Left ventricle myocardium inferior (tissue), 1 donor: ENCODE data around the gene PRKAG1. TPM values are rescaled to one million over a fixed set of nuclear protein-coding genes. Genes with fewer than 3 reads are reported as not detected.

Experiments used
- DNase-seq: peaks from one replicate; pipeline ENCODE4 v3.0.0-alpha.2; 2020
- H3K27ac ChIP-seq: fragments of 200-600 bp; replicated peaks from 2 replicates; pipeline ENCODE4 v1.8.0; 2021
- H3K27me3 ChIP-seq: fragments of 200-600 bp; 2 replicates; pipeline ENCODE4 v1.8.0; 2021; ENCODE audit warnings: low read depth
- H3K36me3 ChIP-seq: fragments of 200-600 bp; 2 replicates; pipeline ENCODE4 v1.8.0; 2021
- H3K4me1 ChIP-seq: fragments of 200-600 bp; 2 replicates; pipeline ENCODE4 v1.8.0; 2021
- H3K4me3 ChIP-seq: fragments of 200-600 bp; 2 replicates; pipeline ENCODE4 v1.8.0; 2021; ENCODE audit warnings: mild to moderate bottlenecking, moderate library complexity
- H3K9me3 ChIP-seq: fragments of 200-600 bp; replicated peaks from 2 replicates; pipeline ENCODE4 v1.8.0; 2021
- intact Hi-C: fragments of 100-400 bp; cut with micrococcal nuclease; formaldehyde crosslinking; loops from one replicate; pipeline ENCODE4 v1.11.0; 2022
- total RNA-seq: library from RNA; stranded (reverse); fragmentation: NEBNext Ultra II Directional; extraction: Animal tissue kit (Norgen Biotek cat#: 25700); gene quantifications from one replicate; pipeline ENCODE4 v1.2.1, GENCODE V29; 2021
- TF ChIP-seq, protein P1 (sequence below): fragments of 200-600 bp; IDR thresholded peaks from 2 replicates; pipeline ENCODE4 v1.8.0; 2021; ENCODE audit warnings: antibody characterized with exemption, mild to moderate bottlenecking, borderline replicate concordance
- donor health status: DM: no; HTN: yes; CAD: no; lungs with severe emphysema.

The PRKAG1 gene
- total RNA-seq, 1 donor from 2014 or later: 104 TPM

DNA sequence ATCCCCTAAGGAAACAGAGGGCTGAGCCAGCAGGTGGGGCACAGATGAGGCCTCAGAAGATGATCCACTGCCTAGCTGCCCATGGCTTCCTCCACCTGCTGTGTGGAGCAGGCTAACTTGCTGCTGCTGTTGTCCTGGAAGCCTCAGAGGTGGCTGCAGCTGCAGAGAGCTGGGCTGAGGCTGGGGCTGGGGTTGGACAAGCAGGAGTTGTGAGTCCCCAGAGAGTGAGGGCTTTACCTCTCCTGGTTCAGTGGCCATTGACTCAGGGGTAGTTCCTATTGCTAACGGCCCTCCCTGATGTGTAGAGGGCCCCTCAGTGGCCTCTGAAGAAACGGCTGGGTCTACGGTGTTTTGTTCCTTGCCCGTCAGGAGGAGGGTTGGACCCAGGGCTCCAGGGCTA lies 13.7 kb upstream of the PRKAG1 start:
- no peak for DNase-seq
- no peaks in the 10 kb centered on the region for H3K9me3 ChIP-seq
- TF ChIP-seq, protein P1, sequence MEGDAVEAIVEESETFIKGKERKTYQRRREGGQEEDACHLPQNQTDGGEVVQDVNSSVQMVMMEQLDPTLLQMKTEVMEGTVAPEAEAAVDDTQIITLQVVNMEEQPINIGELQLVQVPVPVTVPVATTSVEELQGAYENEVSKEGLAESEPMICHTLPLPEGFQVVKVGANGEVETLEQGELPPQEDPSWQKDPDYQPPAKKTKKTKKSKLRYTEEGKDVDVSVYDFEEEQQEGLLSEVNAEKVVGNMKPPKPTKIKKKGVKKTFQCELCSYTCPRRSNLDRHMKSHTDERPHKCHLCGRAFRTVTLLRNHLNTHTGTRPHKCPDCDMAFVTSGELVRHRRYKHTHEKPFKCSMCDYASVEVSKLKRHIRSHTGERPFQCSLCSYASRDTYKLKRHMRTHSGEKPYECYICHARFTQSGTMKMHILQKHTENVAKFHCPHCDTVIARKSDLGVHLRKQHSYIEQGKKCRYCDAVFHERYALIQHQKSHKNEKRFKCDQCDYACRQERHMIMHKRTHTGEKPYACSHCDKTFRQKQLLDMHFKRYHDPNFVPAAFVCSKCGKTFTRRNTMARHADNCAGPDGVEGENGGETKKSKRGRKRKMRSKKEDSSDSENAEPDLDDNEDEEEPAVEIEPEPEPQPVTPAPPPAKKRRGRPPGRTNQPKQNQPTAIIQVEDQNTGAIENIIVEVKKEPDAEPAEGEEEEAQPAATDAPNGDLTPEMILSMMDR: no peak
- H3K27ac ChIP-seq: no peak overlapping the region
- peaks cover 94% of the 10 kb centered on the region for H3K36me3 ChIP-seq
- intact Hi-C loops: no loop called here
- peaks cover 27% of the 10 kb centered on the region for H3K4me1 ChIP-seq
- H3K4me3 ChIP-seq: no peak overlapping the region
- no peaks in the 10 kb centered on the region for H3K27me3 ChIP-seq

DNA sequence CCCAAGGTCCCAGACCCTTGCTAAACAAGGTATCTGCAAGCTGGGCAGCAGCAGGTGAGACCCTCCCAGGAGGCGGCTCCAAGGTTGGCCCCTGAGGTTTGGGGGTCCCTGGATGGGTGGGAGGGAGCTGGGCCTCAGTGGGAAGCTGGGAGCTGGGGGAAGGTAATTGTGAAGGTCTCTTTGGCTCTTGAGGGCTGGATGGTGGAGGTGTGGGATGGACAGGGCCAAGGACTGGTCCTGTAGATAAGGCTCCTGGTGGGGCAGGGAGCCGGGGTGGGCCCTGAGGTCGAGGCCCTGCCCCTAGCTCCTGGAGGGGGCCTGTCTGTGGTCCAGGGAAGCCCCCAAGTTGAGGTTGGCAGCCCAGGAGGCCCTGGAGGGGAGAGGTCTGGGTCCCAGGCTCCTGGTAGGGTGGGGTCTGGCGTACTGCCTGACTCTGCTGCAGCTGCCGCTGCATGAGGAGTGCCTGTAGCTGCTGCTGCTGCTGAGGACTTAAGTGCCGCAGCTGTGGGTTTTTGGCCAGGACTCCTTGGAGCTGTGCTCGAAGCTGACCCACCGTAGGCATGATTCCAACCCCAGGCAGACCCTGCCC lies 13.1 kb upstream of the PRKAG1 start:
- Histone ChIP-seq H3K27ac (no peak overlapping the region), H3K36me3 (peaks cover 94% of the 10 kb centered on the region)
- TF ChIP-seq, protein P1: no peak

DNA sequence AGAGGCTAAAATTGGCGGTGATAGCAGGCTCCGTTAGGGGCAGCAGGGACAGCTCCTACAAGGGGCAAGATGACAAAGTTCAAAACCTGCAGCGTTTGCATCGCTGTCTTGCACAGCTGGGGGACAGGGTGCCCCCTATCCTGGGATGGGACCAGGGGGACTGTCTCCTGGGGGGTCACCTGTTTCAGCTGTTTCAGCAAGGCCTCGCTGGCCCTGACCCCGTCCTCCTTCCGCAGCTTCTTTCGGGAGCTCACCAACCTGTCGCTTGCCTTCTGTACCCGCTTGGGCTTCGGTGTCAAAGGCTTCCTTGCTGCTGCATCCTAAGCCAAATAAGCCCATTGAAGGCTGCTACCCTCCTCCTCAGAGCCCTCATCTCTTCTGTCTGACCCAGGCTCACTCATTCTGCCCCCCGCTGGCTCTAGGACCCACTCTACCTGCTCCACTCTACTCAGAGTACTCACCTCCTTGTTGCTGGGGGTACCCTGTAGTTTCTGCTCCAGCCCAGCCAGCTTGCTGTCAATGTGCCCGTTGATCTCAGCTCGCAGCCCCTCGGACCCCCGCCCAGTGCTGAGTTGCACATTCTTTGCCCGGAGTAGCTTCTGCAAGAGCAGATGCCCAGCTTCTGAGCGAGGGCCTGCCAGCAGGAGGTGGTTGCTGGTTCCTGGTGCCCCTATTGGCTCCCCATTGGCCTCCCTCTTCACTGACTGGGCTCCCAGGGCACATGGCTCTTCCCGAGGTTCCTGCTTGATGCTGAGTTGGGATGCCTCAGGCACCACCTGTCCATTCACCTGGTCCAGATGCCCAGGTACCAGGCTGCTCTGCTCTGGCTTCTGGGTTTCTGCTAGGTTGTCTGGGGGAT lies 12.4 kb upstream of the PRKAG1 start:
- no peak overlapping the region for H3K4me3 ChIP-seq
- TF ChIP-seq, protein P1: no peak
- intact Hi-C loops: no loop called here
- no peaks in the 10 kb centered on the region for H3K9me3 ChIP-seq
- H3K36me3 ChIP-seq: peaks cover 96% of the 10 kb centered on the region
- H3K27me3 ChIP-seq: no peaks in the 10 kb centered on the region
- peaks cover 20% of the 10 kb centered on the region for H3K4me1 ChIP-seq
- no peak overlapping the region for H3K27ac ChIP-seq
- no peak for DNase-seq

More for the DNA sequence above, 13.1 kb upstream of the PRKAG1 start:
- no peak for DNase-seq
- H3K9me3 ChIP-seq: no peaks in the 10 kb centered on the region
- H3K4me1 ChIP-seq: peaks cover 21% of the 10 kb centered on the region
- no peak overlapping the region for H3K4me3 ChIP-seq
- no peaks in the 10 kb centered on the region for H3K27me3 ChIP-seq
- intact Hi-C loops: no loop called here

DNA sequence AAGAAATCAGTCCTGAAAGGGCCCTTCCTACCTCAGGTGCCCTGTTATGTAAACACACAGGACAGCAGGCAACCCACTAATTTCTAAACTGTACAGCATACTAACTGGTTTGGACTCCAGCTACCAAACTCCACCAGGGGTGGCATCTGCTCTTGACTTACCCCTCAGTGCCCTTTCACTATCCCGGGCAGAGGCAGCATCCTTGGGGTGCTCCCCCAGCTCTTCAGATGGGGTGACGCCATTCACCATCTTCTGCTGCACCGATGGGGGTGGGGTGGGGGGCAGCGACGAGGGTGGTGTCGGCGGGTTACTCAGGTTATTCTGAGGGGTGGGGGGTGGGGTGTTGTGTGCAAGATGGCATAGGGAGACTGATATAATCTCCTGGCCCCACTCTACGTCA lies 11.5 kb upstream of the PRKAG1 start:
- H3K4me3 ChIP-seq: no peak overlapping the region
- H3K9me3 ChIP-seq: no peaks in the 10 kb centered on the region
- H3K27me3 ChIP-seq: no peaks in the 10 kb centered on the region
- H3K36me3 ChIP-seq: peaks cover 96% of the 10 kb centered on the region
- intact Hi-C loops: no loop called here
- H3K4me1 ChIP-seq: peaks cover 20% of the 10 kb centered on the region
- TF ChIP-seq, protein P1: no peak
- no peak for DNase-seq
- H3K27ac ChIP-seq: no peak overlapping the region

DNA sequence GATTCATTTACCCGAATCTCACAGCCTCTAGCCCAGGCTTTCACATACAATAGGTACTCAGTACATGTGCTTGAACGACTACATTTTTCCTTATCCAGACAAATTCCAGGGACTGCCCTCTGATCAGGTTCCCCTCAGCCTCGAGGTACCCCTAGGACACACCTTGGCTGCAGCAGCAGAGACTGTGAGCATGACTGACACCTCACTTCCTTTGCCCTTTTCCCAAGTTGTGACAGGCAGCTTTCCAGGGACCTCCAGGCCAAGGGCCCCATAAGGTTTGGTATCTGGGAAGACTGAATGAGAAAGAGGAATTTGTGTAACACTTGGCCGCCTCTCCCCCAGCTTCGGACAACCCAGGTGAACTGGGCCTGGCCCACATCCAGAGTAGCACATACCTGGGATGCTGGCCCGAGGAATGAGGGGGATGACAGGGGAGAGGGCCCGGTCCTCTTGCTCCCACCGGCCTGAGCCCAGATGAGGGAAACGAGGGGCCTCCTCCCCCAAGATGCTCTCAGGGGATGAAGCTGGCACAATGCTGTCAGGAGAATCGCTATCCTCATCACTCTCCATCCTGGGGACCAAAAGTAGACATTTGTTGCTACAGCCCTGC lies 10.2 kb upstream of the PRKAG1 start:
- peaks cover 96% of the 10 kb centered on the region for H3K36me3 ChIP-seq
- H3K4me1 ChIP-seq: peaks cover 14% of the 10 kb centered on the region
- DNase-seq: no peak
- no peaks in the 10 kb centered on the region for H3K9me3 ChIP-seq
- TF ChIP-seq, protein P1: no peak
- no peak overlapping the region for H3K4me3 ChIP-seq
- no peaks in the 10 kb centered on the region for H3K27me3 ChIP-seq
- intact Hi-C loops: no loop called here
- H3K27ac ChIP-seq: no peak overlapping the region
